Activated naive CD4-positive, alpha-beta T cell treated with anti-CD3 and anti-CD28 coated beads, Interleukin-2, amount 10 ng/mL, durations not matched to agents 7 days and 5 days (primary cell): Measurements from ENCODE around the gene SFSWAP.
A peak's percentile ranks its signal among the peaks of the same experiment; 100 is the strongest.
"Not testable (repeated sequence)": the region's sequence is repeated elsewhere in the genome, so short reads cannot be mapped to it uniquely, and the experiment has no call there.

Experiments used
- CTCF ChIA-PET: fragments of 350-600 bp; sonication (Branson Sonifier 250); formaldehyde crosslinking; loops from one replicate; lab custom pipeline; 2021; ENCODE audit warnings: antibody characterized with exemption; lab: Charles Lee
- DNase-seq: peaks from one replicate; pipeline ENCODE4 v3.0.0-alpha.2; 2020
- H3K27ac Mint-ChIP-seq: one replicate; pipeline ENCODE4 v1.8.0; 2021; ENCODE audit warnings: mild to moderate bottlenecking, moderate library complexity, mixed read lengths
- H3K27me3 Mint-ChIP-seq: one replicate; pipeline ENCODE4 v1.8.0; 2021; ENCODE audit warnings: mild to moderate bottlenecking, mixed read lengths
- H3K36me3 Mint-ChIP-seq: one replicate; pipeline ENCODE4 v1.8.0; 2021; ENCODE audit warnings: mixed read lengths
- H3K4me1 Mint-ChIP-seq: one replicate; pipeline ENCODE4 v1.8.0; 2021; ENCODE audit warnings: mixed read lengths
- H3K4me3 Mint-ChIP-seq: one replicate; pipeline ENCODE4 v1.8.0; 2021; ENCODE audit warnings: mild to moderate bottlenecking, moderate library complexity, mixed read lengths
- H3K9me3 Mint-ChIP-seq: one replicate; pipeline ENCODE4 v1.8.0; 2021; ENCODE audit warnings: mixed read lengths

SFSWAP gene

DNA sequence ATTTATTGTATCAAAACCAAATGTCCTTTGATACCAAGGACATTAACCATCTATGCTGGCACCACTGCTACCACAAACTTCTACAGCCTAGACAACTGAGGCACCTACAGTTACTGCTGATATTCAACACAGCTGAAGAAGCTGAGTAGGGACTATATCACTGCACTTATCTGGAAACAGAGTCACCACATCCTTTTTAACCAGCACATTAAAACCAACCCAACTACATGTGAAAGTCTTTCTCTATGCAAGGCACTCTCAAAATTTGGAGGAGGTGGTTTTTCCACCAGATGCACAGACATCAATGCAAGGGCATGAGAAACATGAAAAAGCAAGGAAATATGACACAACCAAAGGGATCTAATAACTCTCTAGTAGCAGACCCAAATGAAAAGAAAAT lies 7.7 kb upstream of the SFSWAP start:
- H3K4me3 Mint-ChIP-seq: no peak overlapping the region
- H3K4me1 Mint-ChIP-seq: no peaks in the 10 kb centered on the region
- no peaks in the 10 kb centered on the region for H3K9me3 Mint-ChIP-seq
- peaks cover 5% of the 10 kb centered on the region for H3K27me3 Mint-ChIP-seq
- H3K27ac Mint-ChIP-seq: no peak overlapping the region
- H3K36me3 Mint-ChIP-seq: no peaks in the 10 kb centered on the region
- DNase-seq: no peak
- CTCF ChIA-PET: no interaction called here

- H3K4me3 Mint-ChIP-seq: no peak overlapping the region
- no peaks in the 10 kb centered on the region for H3K27me3 Mint-ChIP-seq
- peaks cover 4% of the 10 kb centered on the region for H3K36me3 Mint-ChIP-seq
- no peak overlapping the region for H3K27ac Mint-ChIP-seq
- DNase-seq: no peak
- CTCF ChIA-PET: no interaction called here
- peaks cover 1% of the 10 kb centered on the region for H3K4me1 Mint-ChIP-seq
- H3K9me3 Mint-ChIP-seq: peaks cover 5% of the 10 kb centered on the region
Observed at GRCh38 chr12:131704509-131704908, 6.4 kb upstream of the SFSWAP start.

DNA sequence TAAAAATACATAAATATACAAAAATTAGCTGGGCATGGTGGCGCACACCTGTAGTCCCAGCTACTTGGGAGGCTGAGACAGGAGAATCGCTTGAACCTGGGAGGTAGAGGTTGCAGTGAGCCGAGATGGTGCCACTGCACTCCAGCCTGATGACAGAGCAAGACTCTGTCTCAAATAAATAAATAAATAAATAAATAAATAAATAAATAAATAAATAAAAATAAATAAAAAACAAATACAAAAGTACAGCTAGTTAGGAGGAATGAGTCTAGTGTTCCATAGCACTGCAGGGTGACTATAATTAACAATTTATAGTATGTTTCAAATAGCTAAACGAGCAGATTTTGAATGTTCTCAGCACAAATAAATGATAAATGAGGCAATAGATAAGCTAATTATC lies 4.2 kb upstream of the SFSWAP start:
- Mint-ChIP-seq H3K4me1 (peaks cover 16% of the 10 kb centered on the region), H3K36me3 (peaks cover 14% of the 10 kb centered on the region)
- H3K27ac Mint-ChIP-seq, H3K9me3 Mint-ChIP-seq, H3K27me3 Mint-ChIP-seq, H3K4me3 Mint-ChIP-seq, DNase-seq, CTCF ChIA-PET: not testable (repeated sequence)

GRCh38 chr12:131709226-131709625 lies 1.7 kb upstream of the SFSWAP start:
- Mint-ChIP-seq H3K4me3 (peak overlapping the region; percentile 99), H3K27ac (no peak overlapping the region), H3K36me3 (peaks cover 26% of the 10 kb centered on the region), H3K4me1 (peaks cover 33% of the 10 kb centered on the region), H3K27me3 (no peaks in the 10 kb centered on the region), H3K9me3 (peaks cover 9% of the 10 kb centered on the region)
- CTCF ChIA-PET: no interaction called here
- DNase-seq: no peak

DNA sequence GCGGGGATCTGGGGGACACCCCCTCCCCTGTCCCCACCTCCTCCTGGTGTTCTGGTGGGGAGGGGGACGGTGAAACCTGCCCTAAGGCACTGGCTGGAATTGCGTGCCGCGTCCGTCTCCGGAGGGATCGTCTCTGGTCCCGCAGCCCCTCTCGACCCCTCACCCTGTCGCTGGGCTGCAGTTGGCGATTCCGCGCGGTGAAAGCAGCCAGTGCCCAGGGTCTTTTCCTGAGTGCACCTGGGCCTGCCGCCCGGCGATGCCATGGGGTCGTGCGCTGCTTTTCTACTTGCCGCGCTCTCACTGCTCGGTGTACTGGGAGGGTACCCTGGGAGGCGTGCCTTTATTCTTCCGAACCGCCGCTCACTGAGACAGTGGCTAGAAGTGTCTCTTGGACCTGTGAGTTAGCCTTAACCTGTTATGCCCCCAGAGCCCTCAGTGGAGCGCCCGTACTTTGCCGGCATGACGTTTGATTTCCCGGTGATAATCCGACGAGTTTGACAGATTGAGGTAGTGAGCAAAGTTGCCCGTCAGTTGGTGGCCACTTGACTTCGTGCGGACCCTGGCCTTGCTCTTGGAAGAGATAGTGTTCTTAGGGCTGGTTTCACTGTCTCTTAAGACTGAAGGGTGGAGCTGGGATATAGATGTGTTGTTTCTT lies 788 bp downstream of the SFSWAP start:
- peak overlapping the region; percentile 97 for H3K27ac Mint-ChIP-seq
- peak overlapping the region; percentile 99 for H3K4me3 Mint-ChIP-seq
- peaks cover 9% of the 10 kb centered on the region for H3K9me3 Mint-ChIP-seq
- H3K4me1 Mint-ChIP-seq: peaks cover 33% of the 10 kb centered on the region
- H3K27me3 Mint-ChIP-seq: no peaks in the 10 kb centered on the region
- DNase-seq: peak; percentile 28
- CTCF ChIA-PET: interaction anchor here (1.0 kb wide), 1 partner anchor 12 kb away, joined by 4 read pairs; no protein-coding TSS in a partner anchor
- H3K36me3 Mint-ChIP-seq: peaks cover 43% of the 10 kb centered on the region

- H3K27ac Mint-ChIP-seq: no peak overlapping the region
- H3K9me3 Mint-ChIP-seq: peaks cover 9% of the 10 kb centered on the region
- peak overlapping the region; percentile 40 for H3K4me3 Mint-ChIP-seq
- DNase-seq: no peak
- H3K4me1 Mint-ChIP-seq: peaks cover 33% of the 10 kb centered on the region
- no peaks in the 10 kb centered on the region for H3K27me3 Mint-ChIP-seq
- CTCF ChIA-PET: no interaction called here
- peaks cover 52% of the 10 kb centered on the region for H3K36me3 Mint-ChIP-seq
Observed at GRCh38 chr12:131713349-131713748, 2.5 kb downstream of the SFSWAP start.

- H3K4me3 Mint-ChIP-seq: no peak overlapping the region
- no peaks in the 10 kb centered on the region for H3K27me3 Mint-ChIP-seq
- H3K27ac Mint-ChIP-seq: no peak overlapping the region
- no peak for DNase-seq
- peaks cover 29% of the 10 kb centered on the region for H3K4me1 Mint-ChIP-seq
- H3K9me3 Mint-ChIP-seq: peaks cover 2% of the 10 kb centered on the region
- H3K36me3 Mint-ChIP-seq: peaks cover 56% of the 10 kb centered on the region
- CTCF ChIA-PET: interaction anchor here (0.6 kb wide), 1 partner anchor 110 kb away, joined by 3 read pairs; no protein-coding TSS in a partner anchor
Observed at GRCh38 chr12:131714759-131715158, 3.9 kb downstream of the SFSWAP start.

DNA sequence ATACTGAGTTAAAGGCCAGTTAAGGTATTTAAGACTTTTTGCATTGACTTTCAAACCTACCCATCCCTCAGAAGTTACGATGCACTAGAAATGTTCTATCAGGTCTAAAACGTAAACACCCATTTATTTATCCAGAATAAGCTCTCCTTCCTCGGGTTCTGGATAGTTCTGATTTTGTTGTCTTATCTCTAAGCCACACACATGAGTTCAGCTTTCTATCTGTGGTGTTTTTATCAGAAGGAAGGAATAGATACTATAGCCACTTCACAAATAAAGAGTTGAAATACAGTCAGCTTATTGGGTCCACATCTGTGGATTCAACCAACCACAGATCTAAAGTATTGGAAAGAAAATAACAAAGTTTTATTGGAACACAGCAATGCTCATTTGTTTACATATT lies 5.4 kb downstream of the SFSWAP start:
- no peak for DNase-seq
- H3K27me3 Mint-ChIP-seq: no peaks in the 10 kb centered on the region
- peaks cover 59% of the 10 kb centered on the region for H3K36me3 Mint-ChIP-seq
- CTCF ChIA-PET: no interaction called here
- no peak overlapping the region for H3K27ac Mint-ChIP-seq
- no peak overlapping the region for H3K4me3 Mint-ChIP-seq
- H3K9me3 Mint-ChIP-seq: no peaks in the 10 kb centered on the region
- H3K4me1 Mint-ChIP-seq: peaks cover 18% of the 10 kb centered on the region

GRCh38 chr12:131720241-131720640 lies 9.4 kb downstream of the SFSWAP start:
- CTCF ChIA-PET: no interaction called here
- Mint-ChIP-seq H3K27ac (no peak overlapping the region), H3K4me3 (no peak overlapping the region), H3K4me1 (peaks cover 6% of the 10 kb centered on the region), H3K9me3 (no peaks in the 10 kb centered on the region), H3K36me3 (peaks cover 62% of the 10 kb centered on the region), H3K27me3 (no peaks in the 10 kb centered on the region)
- DNase-seq: no peak

DNA sequence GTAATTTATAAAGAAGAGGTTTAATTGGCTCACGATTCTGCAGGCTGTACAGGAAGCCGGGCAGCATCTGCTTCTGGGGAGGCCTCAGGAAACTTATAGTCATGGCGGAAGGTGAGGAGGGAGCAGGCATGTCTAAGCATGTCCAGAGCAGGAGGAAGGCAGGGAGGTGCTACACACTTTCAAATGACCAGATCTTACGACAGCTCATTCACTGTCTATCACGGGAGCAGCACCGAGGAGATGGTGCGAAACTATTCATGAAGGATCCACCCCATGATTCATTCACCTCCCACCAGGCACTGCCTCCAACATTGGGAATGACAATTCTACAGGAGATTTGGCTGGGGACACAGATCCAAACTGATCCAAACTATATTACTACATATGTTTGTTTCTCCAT lies 10.0 kb downstream of the SFSWAP start:
- H3K27ac Mint-ChIP-seq: no peak overlapping the region
- CTCF ChIA-PET: interaction anchor here (1.1 kb wide), 1 partner anchor 110 kb away, joined by 3 read pairs; no protein-coding TSS in a partner anchor

GRCh38 chr12:131721548-131721947 lies 10.7 kb downstream of the SFSWAP start:
- H3K36me3 Mint-ChIP-seq: peaks cover 57% of the 10 kb centered on the region
- CTCF ChIA-PET: interaction anchor here (1.1 kb wide), 1 partner anchor 109 kb away, joined by 3 read pairs; no protein-coding TSS in a partner anchor

More for the DNA sequence above, 10.0 kb downstream of the SFSWAP start:
- Mint-ChIP-seq H3K4me3 (no peak overlapping the region), H3K36me3 (peaks cover 59% of the 10 kb centered on the region), H3K9me3 (no peaks in the 10 kb centered on the region), H3K4me1 (peaks cover 6% of the 10 kb centered on the region), H3K27me3 (no peaks in the 10 kb centered on the region)
- DNase-seq: no peak

GRCh38 chr12:131723532-131723931 lies 12.6 kb downstream of the SFSWAP start:
- no peak for DNase-seq
- H3K27me3 Mint-ChIP-seq: no peaks in the 10 kb centered on the region
- H3K4me1 Mint-ChIP-seq: peaks cover 6% of the 10 kb centered on the region
- no peak overlapping the region for H3K4me3 Mint-ChIP-seq
- no peak overlapping the region for H3K27ac Mint-ChIP-seq
- no peaks in the 10 kb centered on the region for H3K9me3 Mint-ChIP-seq
- CTCF ChIA-PET: interaction anchor here (0.8 kb wide), 1 partner anchor 12 kb away, joined by 4 read pairs; the partner anchor contains the start of gene SFSWAP
- peaks cover 62% of the 10 kb centered on the region for H3K36me3 Mint-ChIP-seq

More at GRCh38 chr12:131721548-131721947, 10.7 kb downstream of the SFSWAP start:
- DNase-seq: no peak
- Mint-ChIP-seq H3K27ac (no peak overlapping the region), H3K27me3 (no peaks in the 10 kb centered on the region), H3K4me1 (peaks cover 6% of the 10 kb centered on the region), H3K4me3 (no peak overlapping the region), H3K9me3 (no peaks in the 10 kb centered on the region)

DNA sequence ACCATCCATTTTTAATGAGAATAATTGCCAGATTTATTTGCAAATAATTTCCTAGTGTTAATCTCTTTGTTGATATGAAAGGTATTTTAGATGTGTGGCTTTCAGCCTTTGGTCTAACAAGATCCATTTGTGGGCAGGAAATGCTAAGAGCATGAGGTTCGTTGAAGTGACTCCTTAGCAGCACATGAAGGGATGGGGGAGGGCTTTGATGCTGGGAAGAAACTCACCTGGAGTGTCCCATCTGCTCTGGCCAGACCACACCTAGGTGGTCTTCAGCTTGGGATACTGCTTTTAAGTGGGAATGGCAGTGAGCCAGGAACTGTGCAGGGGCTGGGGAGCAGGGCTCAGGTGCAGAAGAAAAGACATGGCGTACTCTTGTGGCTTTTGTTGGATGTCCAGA lies 13.6 kb downstream of the SFSWAP start:
- CTCF ChIA-PET: no interaction called here
- no peak for DNase-seq
- H3K36me3 Mint-ChIP-seq: peaks cover 61% of the 10 kb centered on the region
- H3K9me3 Mint-ChIP-seq: no peaks in the 10 kb centered on the region
- no peaks in the 10 kb centered on the region for H3K27me3 Mint-ChIP-seq
- H3K4me1 Mint-ChIP-seq: peaks cover 6% of the 10 kb centered on the region
- H3K27ac Mint-ChIP-seq: no peak overlapping the region
- no peak overlapping the region for H3K4me3 Mint-ChIP-seq

GRCh38 chr12:131725503-131725902 lies 14.6 kb downstream of the SFSWAP start:
- CTCF ChIA-PET: no interaction called here

GRCh38 chr12:131728720-131729119 lies 17.8 kb downstream of the SFSWAP start:
- DNase-seq: no peak
- no peak overlapping the region for H3K4me3 Mint-ChIP-seq
- H3K27ac Mint-ChIP-seq: no peak overlapping the region
- CTCF ChIA-PET: no interaction called here
- H3K4me1 Mint-ChIP-seq: peaks cover 3% of the 10 kb centered on the region
- H3K9me3 Mint-ChIP-seq: no peaks in the 10 kb centered on the region
- H3K36me3 Mint-ChIP-seq: peaks cover 59% of the 10 kb centered on the region
- H3K27me3 Mint-ChIP-seq: no peaks in the 10 kb centered on the region

More at GRCh38 chr12:131725503-131725902, 14.6 kb downstream of the SFSWAP start:
- no peak for DNase-seq
- Mint-ChIP-seq H3K4me1 (peaks cover 6% of the 10 kb centered on the region), H3K9me3 (no peaks in the 10 kb centered on the region), H3K4me3 (no peak overlapping the region), H3K27me3 (no peaks in the 10 kb centered on the region), H3K27ac (no peak overlapping the region), H3K36me3 (peaks cover 64% of the 10 kb centered on the region)
